ENCODE measurements around the gene BSX.

Gene BSX

GRCh38 chr11:122938557-122938956 lies 43.1 kb downstream of the BSX start:
- H3K9ac ChIP-seq (ENCODE audit: low read depth, low read length), result no peak overlapping the region
- H3K27me3 ChIP-seq (ENCODE audit: control insufficient read depth, insufficient read depth, low read length), result no peaks in the 10 kb centered on the region
- H3K36me3 ChIP-seq (ENCODE audit: control insufficient read depth, insufficient read depth, low read length), result no peaks in the 10 kb centered on the region
- no peaks in the 10 kb centered on the region for H3K9me3 ChIP-seq (ENCODE audit: control insufficient read depth, insufficient read depth, low read length)
- no peaks in the 10 kb centered on the region for H3K4me1 ChIP-seq (ENCODE audit: control insufficient read depth, insufficient read depth, low read length)
- no peak overlapping the region for H3K4me3 ChIP-seq (ENCODE audit: low read depth, low read length)

- Histone ChIP-seq H3K9ac (ENCODE audit: low read depth, low read length) (no peak overlapping the region), H3K4me1 (ENCODE audit: control insufficient read depth, insufficient read depth, low read length) (no peaks in the 10 kb centered on the region), H3K27me3 (ENCODE audit: control insufficient read depth, insufficient read depth, low read length) (no peaks in the 10 kb centered on the region), H3K9me3 (ENCODE audit: control insufficient read depth, insufficient read depth, low read length) (no peaks in the 10 kb centered on the region), H3K36me3 (ENCODE audit: control insufficient read depth, insufficient read depth, low read length) (no peaks in the 10 kb centered on the region), H3K4me3 (ENCODE audit: low read depth, low read length) (no peak overlapping the region)
Measured at GRCh38 chr11:122937983-122938382, 43.7 kb downstream of the BSX start.

- Histone ChIP-seq H3K27me3 (ENCODE audit: control insufficient read depth, insufficient read depth, low read length) (peaks cover 2% of the 10 kb centered on the region), H3K9me3 (ENCODE audit: control insufficient read depth, insufficient read depth, low read length) (no peaks in the 10 kb centered on the region), H3K4me3 (ENCODE audit: low read depth, low read length) (no peak overlapping the region), H3K4me1 (ENCODE audit: control insufficient read depth, insufficient read depth, low read length) (no peaks in the 10 kb centered on the region), H3K9ac (ENCODE audit: low read depth, low read length) (no peak overlapping the region), H3K36me3 (ENCODE audit: control insufficient read depth, insufficient read depth, low read length) (no peaks in the 10 kb centered on the region)
Measured at GRCh38 chr11:122933416-122933815, 48.2 kb downstream of the BSX start.

- H3K9me3 ChIP-seq (ENCODE audit: control insufficient read depth, insufficient read depth, low read length), result no peaks in the 10 kb centered on the region
- H3K36me3 ChIP-seq (ENCODE audit: control insufficient read depth, insufficient read depth, low read length), result no peaks in the 10 kb centered on the region
- no peak overlapping the region for H3K4me3 ChIP-seq (ENCODE audit: low read depth, low read length)
- H3K9ac ChIP-seq (ENCODE audit: low read depth, low read length), result no peak overlapping the region
- H3K4me1 ChIP-seq (ENCODE audit: control insufficient read depth, insufficient read depth, low read length), result no peaks in the 10 kb centered on the region
- peaks cover 2% of the 10 kb centered on the region for H3K27me3 ChIP-seq (ENCODE audit: control insufficient read depth, insufficient read depth, low read length)
Measured at GRCh38 chr11:122931510-122931909, 50.1 kb downstream of the BSX start.
